Measurements from ENCODE around the gene SUGP1.

SUGP1 gene

GRCh38 chr19:19305696-19306095 is 14.6 kb downstream of the SUGP1 start:
- Mint-ChIP-seq H3K4me3 (no peak overlapping the region), H3K27ac (ENCODE audit: low read depth) (no peak overlapping the region), H3K9me3 (no peaks in the 10 kb centered on the region), H3K36me3 (ENCODE audit: insufficient read depth) (peaks cover 50% of the 10 kb centered on the region), H3K4me1 (no peaks in the 10 kb centered on the region), H3K27me3 (no peaks in the 10 kb centered on the region)
- ATAC-seq (replicated peaks; ENCODE audit: extremely low read depth, poor library complexity, severe bottlenecking) (no peak), DNase-seq (ENCODE audit: low spot score in 2 of 2) (no peak)

- H3K9me3 Mint-ChIP-seq, result no peaks in the 10 kb centered on the region
- H3K36me3 Mint-ChIP-seq (ENCODE audit: insufficient read depth), result peaks cover 45% of the 10 kb centered on the region
- no peaks in the 10 kb centered on the region for H3K4me1 Mint-ChIP-seq
- no peak overlapping the region for H3K27ac Mint-ChIP-seq (ENCODE audit: low read depth)
- DNase-seq (ENCODE audit: low spot score in 2 of 2), result no peak
- H3K4me3 Mint-ChIP-seq, result no peak overlapping the region
- no peaks in the 10 kb centered on the region for H3K27me3 Mint-ChIP-seq
- ATAC-seq (replicated peaks; ENCODE audit: extremely low read depth, poor library complexity, severe bottlenecking), result no peak
Measured at GRCh38 chr19:19305066-19305465, 15.2 kb downstream of the SUGP1 start.

GRCh38 chr19:19304186-19304965 is 15.9 kb downstream of the SUGP1 start:
- Mint-ChIP-seq H3K9me3 (no peaks in the 10 kb centered on the region), H3K27me3 (no peaks in the 10 kb centered on the region), H3K36me3 (ENCODE audit: insufficient read depth) (peaks cover 39% of the 10 kb centered on the region)

GRCh38 chr19:19303411-19303810 is 16.9 kb downstream of the SUGP1 start:
- no peaks in the 10 kb centered on the region for H3K9me3 Mint-ChIP-seq
- no peak for ATAC-seq (replicated peaks; ENCODE audit: extremely low read depth, poor library complexity, severe bottlenecking)
- peaks cover 30% of the 10 kb centered on the region for H3K36me3 Mint-ChIP-seq (ENCODE audit: insufficient read depth)
- H3K4me1 Mint-ChIP-seq, result no peaks in the 10 kb centered on the region
- DNase-seq (ENCODE audit: low spot score in 2 of 2), result no peak
- H3K27me3 Mint-ChIP-seq, result no peaks in the 10 kb centered on the region
- H3K27ac Mint-ChIP-seq (ENCODE audit: low read depth), result no peak overlapping the region
- H3K4me3 Mint-ChIP-seq, result no peak overlapping the region

More at GRCh38 chr19:19304186-19304965, 15.9 kb downstream of the SUGP1 start:
- Mint-ChIP-seq H3K27ac (ENCODE audit: low read depth) (no peak overlapping the region), H3K4me1 (no peaks in the 10 kb centered on the region), H3K4me3 (no peak overlapping the region)
- DNase-seq (ENCODE audit: low spot score in 2 of 2), result no peak
- no peak for ATAC-seq (replicated peaks; ENCODE audit: extremely low read depth, poor library complexity, severe bottlenecking)

- H3K4me3 Mint-ChIP-seq, result no peak overlapping the region
- ATAC-seq (replicated peaks; ENCODE audit: extremely low read depth, poor library complexity, severe bottlenecking), result no peak
Measured at GRCh38 chr19:19300613-19301012, 19.7 kb downstream of the SUGP1 start.

GRCh38 chr19:19297759-19298158 is 22.6 kb downstream of the SUGP1 start:
- H3K27me3 Mint-ChIP-seq, result no peaks in the 10 kb centered on the region
- H3K4me1 Mint-ChIP-seq, result no peaks in the 10 kb centered on the region
- no peak overlapping the region for H3K4me3 Mint-ChIP-seq
- no peaks in the 10 kb centered on the region for H3K9me3 Mint-ChIP-seq
- ATAC-seq (replicated peaks; ENCODE audit: extremely low read depth, poor library complexity, severe bottlenecking) (no peak), DNase-seq (ENCODE audit: low spot score in 2 of 2) (no peak)
- H3K36me3 Mint-ChIP-seq (ENCODE audit: insufficient read depth), result peaks cover 34% of the 10 kb centered on the region
- no peak overlapping the region for H3K27ac Mint-ChIP-seq (ENCODE audit: low read depth)

More at GRCh38 chr19:19300613-19301012, 19.7 kb downstream of the SUGP1 start:
- no peaks in the 10 kb centered on the region for H3K4me1 Mint-ChIP-seq
- peaks cover 21% of the 10 kb centered on the region for H3K36me3 Mint-ChIP-seq (ENCODE audit: insufficient read depth)
- no peaks in the 10 kb centered on the region for H3K27me3 Mint-ChIP-seq
- H3K9me3 Mint-ChIP-seq, result no peaks in the 10 kb centered on the region
- no peak overlapping the region for H3K27ac Mint-ChIP-seq (ENCODE audit: low read depth)
- DNase-seq (ENCODE audit: low spot score in 2 of 2), result no peak

GRCh38 chr19:19296953-19297689 is 23.2 kb downstream of the SUGP1 start:
- Mint-ChIP-seq H3K4me3 (no peak overlapping the region), H3K27ac (ENCODE audit: low read depth) (no peak overlapping the region), H3K4me1 (no peaks in the 10 kb centered on the region), H3K36me3 (ENCODE audit: insufficient read depth) (peaks cover 36% of the 10 kb centered on the region), H3K27me3 (no peaks in the 10 kb centered on the region), H3K9me3 (no peaks in the 10 kb centered on the region)
- ATAC-seq (replicated peaks; ENCODE audit: extremely low read depth, poor library complexity, severe bottlenecking) (no peak), DNase-seq (ENCODE audit: low spot score in 2 of 2) (no peak)

- H3K9me3 Mint-ChIP-seq, result no peaks in the 10 kb centered on the region
- H3K4me3 Mint-ChIP-seq, result no peak overlapping the region
- H3K36me3 Mint-ChIP-seq (ENCODE audit: insufficient read depth), result peaks cover 41% of the 10 kb centered on the region
Measured at GRCh38 chr19:19294914-19295313, 25.4 kb downstream of the SUGP1 start.

GRCh38 chr19:19292607-19293006 is 27.7 kb downstream of the SUGP1 start:
- ATAC-seq (replicated peaks; ENCODE audit: extremely low read depth, poor library complexity, severe bottlenecking) (no peak), DNase-seq (ENCODE audit: low spot score in 2 of 2) (no peak)
- H3K27me3 Mint-ChIP-seq, result no peaks in the 10 kb centered on the region
- H3K4me3 Mint-ChIP-seq, result no peak overlapping the region
- H3K36me3 Mint-ChIP-seq (ENCODE audit: insufficient read depth), result peaks cover 50% of the 10 kb centered on the region
- H3K27ac Mint-ChIP-seq (ENCODE audit: low read depth), result no peak overlapping the region
- no peaks in the 10 kb centered on the region for H3K4me1 Mint-ChIP-seq
- no peaks in the 10 kb centered on the region for H3K9me3 Mint-ChIP-seq

More at GRCh38 chr19:19294914-19295313, 25.4 kb downstream of the SUGP1 start:
- DNase-seq (ENCODE audit: low spot score in 2 of 2), result no peak
- ATAC-seq (replicated peaks; ENCODE audit: extremely low read depth, poor library complexity, severe bottlenecking), result no peak
- Mint-ChIP-seq H3K27me3 (no peaks in the 10 kb centered on the region), H3K27ac (ENCODE audit: low read depth) (peak overlapping the region; percentile 25), H3K4me1 (no peaks in the 10 kb centered on the region)

GRCh38 chr19:19285686-19286085 is 34.6 kb downstream of the SUGP1 start:
- ATAC-seq (replicated peaks; ENCODE audit: extremely low read depth, poor library complexity, severe bottlenecking) (no peak), DNase-seq (ENCODE audit: low spot score in 2 of 2) (no peak)
- no peaks in the 10 kb centered on the region for H3K9me3 Mint-ChIP-seq
- no peaks in the 10 kb centered on the region for H3K4me1 Mint-ChIP-seq
- H3K27me3 Mint-ChIP-seq, result no peaks in the 10 kb centered on the region
- peaks cover 43% of the 10 kb centered on the region for H3K36me3 Mint-ChIP-seq (ENCODE audit: insufficient read depth)
- no peak overlapping the region for H3K27ac Mint-ChIP-seq (ENCODE audit: low read depth)
- no peak overlapping the region for H3K4me3 Mint-ChIP-seq

GRCh38 chr19:19280561-19280960 is 39.7 kb downstream of the SUGP1 start:
- no peak for ATAC-seq (replicated peaks; ENCODE audit: extremely low read depth, poor library complexity, severe bottlenecking)
- no peaks in the 10 kb centered on the region for H3K4me1 Mint-ChIP-seq
- H3K9me3 Mint-ChIP-seq, result no peaks in the 10 kb centered on the region
- no peak for DNase-seq (ENCODE audit: low spot score in 2 of 2)
- no peaks in the 10 kb centered on the region for H3K27me3 Mint-ChIP-seq
- no peak overlapping the region for H3K27ac Mint-ChIP-seq (ENCODE audit: low read depth)
- H3K36me3 Mint-ChIP-seq (ENCODE audit: insufficient read depth), result peaks cover 33% of the 10 kb centered on the region
- H3K4me3 Mint-ChIP-seq, result no peak overlapping the region

GRCh38 chr19:19279853-19280252 is 40.5 kb downstream of the SUGP1 start:
- ATAC-seq (replicated peaks; ENCODE audit: extremely low read depth, poor library complexity, severe bottlenecking) (no peak), DNase-seq (ENCODE audit: low spot score in 2 of 2) (no peak)
- H3K9me3 Mint-ChIP-seq, result no peaks in the 10 kb centered on the region
- H3K4me1 Mint-ChIP-seq, result no peaks in the 10 kb centered on the region
- H3K4me3 Mint-ChIP-seq, result no peak overlapping the region
- peaks cover 33% of the 10 kb centered on the region for H3K36me3 Mint-ChIP-seq (ENCODE audit: insufficient read depth)
- no peak overlapping the region for H3K27ac Mint-ChIP-seq (ENCODE audit: low read depth)
- H3K27me3 Mint-ChIP-seq, result no peaks in the 10 kb centered on the region

GRCh38 chr19:19279062-19279612 is 41.2 kb downstream of the SUGP1 start:
- Mint-ChIP-seq H3K4me3 (no peak overlapping the region), H3K9me3 (no peaks in the 10 kb centered on the region), H3K27me3 (peaks cover 3% of the 10 kb centered on the region), H3K4me1 (no peaks in the 10 kb centered on the region), H3K27ac (ENCODE audit: low read depth) (no peak overlapping the region), H3K36me3 (ENCODE audit: insufficient read depth) (peaks cover 28% of the 10 kb centered on the region)
- DNase-seq (ENCODE audit: low spot score in 2 of 2), result no peak
- no peak for ATAC-seq (replicated peaks; ENCODE audit: extremely low read depth, poor library complexity, severe bottlenecking)
